Caco-2 (cell line): Measurements from ENCODE around the gene MSMB. TPM values are rescaled to one million over a fixed set of nuclear protein-coding genes. Genes with fewer than 3 reads are reported as not detected.
A peak's percentile ranks its signal among the peaks of the same experiment; 100 is the strongest.

Experiments used
- BruUV-seq: library from RNA; stranded (reverse); fragments of 400-500 nt; replicated peaks from 2 replicates; lab custom pipeline; 2021; lab: Mats Ljungman, UMichigan
- CTCF ChIA-PET: fragments of 300-600 bp; sonication (Branson Sonifier 250); formaldehyde crosslinking; loops from one replicate; lab custom pipeline; 2022; ENCODE audit warnings: antibody characterized with exemption; lab: Charles Lee
- POLR2A ChIA-PET: fragments of 300-600 bp; sonication (Branson Sonifier 250); formaldehyde crosslinking; loops from one replicate; lab custom pipeline; 2022; ENCODE audit warnings: antibody characterized with exemption; lab: Charles Lee
- DNase-seq, 2 experiments: peaks; one replicate each; pipeline versions ENCODE4 v3.0.0 to v3.0.0-alpha.2; 2020 to 2022
- H3K27me3 ChIP-seq: replicated peaks from 2 replicates; pipeline ENCODE4 v1.6.0; 2011; ENCODE audit warnings: low read length; ENCODE audit not compliant: control insufficient read depth, insufficient read depth
- H3K36me3 ChIP-seq: 2 replicates; pipeline ENCODE4 v1.5.1; 2011; ENCODE audit warnings: low read length; ENCODE audit not compliant: control insufficient read depth, insufficient read depth
- H3K4me1 ChIP-seq: fragments of 250-450 bp; sonication (Bioruptor Pico); 2 replicates; pipeline ENCODE4 v1.5.1; 2020; ENCODE audit warnings: mild to moderate bottlenecking
- H3K4me3 ChIP-seq: 2 replicates; pipeline ENCODE4 v1.5.1; 2011; ENCODE audit warnings: low read depth, mild to moderate bottlenecking, control low read depth, low read length
- H3K9me3 ChIP-seq: fragments of 250-450 bp; sonication (Bioruptor Pico); 2 replicates; pipeline ENCODE4 v1.5.1; 2020; ENCODE audit warnings: mild to moderate bottlenecking, moderate library complexity
- H3K27ac Mint-ChIP-seq: one replicate; pipeline ENCODE4 v1.8.0; 2022; ENCODE audit warnings: mixed read lengths; ENCODE audit not compliant: unreplicated experiment
- H3K27me3 Mint-ChIP-seq: one replicate; pipeline ENCODE4 v1.8.0; 2022; ENCODE audit warnings: mixed read lengths; ENCODE audit not compliant: insufficient read depth, unreplicated experiment
- H3K36me3 Mint-ChIP-seq: one replicate; pipeline ENCODE4 v1.8.0; 2022; ENCODE audit warnings: mild to moderate bottlenecking, mixed read lengths; ENCODE audit not compliant: insufficient read depth, unreplicated experiment
- H3K4me1 Mint-ChIP-seq: one replicate; pipeline ENCODE4 v1.8.0; 2022; ENCODE audit warnings: low read depth, mixed read lengths; ENCODE audit not compliant: unreplicated experiment
- H3K4me3 Mint-ChIP-seq: one replicate; pipeline ENCODE4 v1.8.0; 2022; ENCODE audit warnings: mild to moderate bottlenecking, moderate library complexity, mixed read lengths; ENCODE audit not compliant: unreplicated experiment
- H3K9me3 Mint-ChIP-seq: one replicate; pipeline ENCODE4 v1.8.0; 2022; ENCODE audit warnings: mixed read lengths; ENCODE audit not compliant: unreplicated experiment
- CTCF ChIP-seq, 2 experiments: fragments of 200-600 bp in 1 of 2; IDR thresholded peaks; 1 replicate in 1 of 2; 2 replicates in 1 of 2; pipeline versions ENCODE4 v1.5.1 to v1.8.0; 2011 to 2022; ENCODE audit warnings: antibody characterized with exemption in 1 of 2, control low read depth in 1 of 2, inconsistent platforms in 1 of 2, low read depth in 1 of 2, low read length in 1 of 2, mild to moderate bottlenecking in 1 of 2, moderate library complexity in 1 of 2; ENCODE audit not compliant: insufficient read depth in 1 of 2, severe bottlenecking in 1 of 2, unreplicated experiment in 1 of 2
- intact Hi-C: fragments of 100-400 bp; cut with micrococcal nuclease; formaldehyde crosslinking; loops from one replicate; pipeline ENCODE4 v1.10.0; 2022; ENCODE audit not compliant: unreplicated experiment
- total RNA-seq: library from RNA; stranded (reverse); gene quantifications from 2 replicates; pipeline ENCODE4 v1.2.3, GENCODE V29; 2022

The MSMB gene
- total RNA-seq, 1 experiment from 2014 or later: 0.84 TPM

- Histone ChIP-seq H3K4me1 (peaks cover 30% of the 10 kb centered on the region), H3K4me3 (no peak overlapping the region), H3K27me3 (no peaks in the 10 kb centered on the region), H3K9me3 (no peaks in the 10 kb centered on the region), H3K36me3 (0 out of 2 replicates have a peak, but pooled peaks cover 2% of the 10 kb centered on the region)
- Mint-ChIP-seq H3K27ac (no peak overlapping the region), H3K36me3 (peaks cover 6% of the 10 kb centered on the region), H3K4me3 (no peak overlapping the region), H3K27me3 (no peaks in the 10 kb centered on the region), H3K9me3 (no peaks in the 10 kb centered on the region), H3K4me1 (peaks cover 10% of the 10 kb centered on the region)
- ChIA-PET CTCF (interaction anchor here (0.7 to 1.0 kb wide), 2 partner anchors 33 kb away, joined by 3 read pairs; no protein-coding TSS in a partner anchor), POLR2A (no interaction called here)
- no TSS peak for BruUV-seq
- no peak for DNase-seq
- intact Hi-C loops: loop anchor here (5.0 to 10.0 kb wide), 2 partner anchors 125 to 188 kb away; no protein-coding TSS in a partner anchor
- no peak for TF ChIP-seq CTCF (IDR thresholded peaks at IDR 0.05; ENCODE audit: insufficient read depth in 1 of 2, low read depth in 1 of 2, low read length in 1 of 2, severe bottlenecking in 1 of 2, unreplicated experiment in 1 of 2)
These were observed 8.8 kb downstream of the MSMB start for GRCh38 chr10:46037107-46037825.

- CTCF ChIA-PET: interaction anchor here (1.0 kb wide), 3 partner anchors 16 to 70 kb away, joined by 3 to 8 read pairs (median 3); no protein-coding TSS in a partner anchor
- POLR2A ChIA-PET: no interaction called here
- H3K27me3 Mint-ChIP-seq: no peaks in the 10 kb centered on the region
- H3K27ac Mint-ChIP-seq: no peak overlapping the region
- Histone ChIP-seq H3K4me1 (peaks cover 41% of the 10 kb centered on the region), H3K27me3 (no peaks in the 10 kb centered on the region), H3K36me3 (0 out of 2 replicates have a peak, but pooled peaks cover 2% of the 10 kb centered on the region), H3K9me3 (no peaks in the 10 kb centered on the region), H3K4me3 (no peak overlapping the region)
- peak in 1 of 2 experiments; percentile 54 for DNase-seq
- intact Hi-C loops: loop anchor here (5.0 to 10.0 kb wide), 2 partner anchors 126 to 189 kb away; no protein-coding TSS in a partner anchor
- no peak overlapping the region for H3K4me3 Mint-ChIP-seq
- H3K9me3 Mint-ChIP-seq: no peaks in the 10 kb centered on the region
- peaks cover 20% of the 10 kb centered on the region for H3K4me1 Mint-ChIP-seq
- TF ChIP-seq CTCF (IDR thresholded peaks at IDR 0.05; ENCODE audit: insufficient read depth in 1 of 2, low read depth in 1 of 2, low read length in 1 of 2, severe bottlenecking in 1 of 2, unreplicated experiment in 1 of 2): peak; percentile 14 to 47
- H3K36me3 Mint-ChIP-seq: peaks cover 6% of the 10 kb centered on the region
- BruUV-seq: no TSS peak
These were observed 9.9 kb downstream of the MSMB start for GRCh38 chr10:46035923-46036849.

DNA sequence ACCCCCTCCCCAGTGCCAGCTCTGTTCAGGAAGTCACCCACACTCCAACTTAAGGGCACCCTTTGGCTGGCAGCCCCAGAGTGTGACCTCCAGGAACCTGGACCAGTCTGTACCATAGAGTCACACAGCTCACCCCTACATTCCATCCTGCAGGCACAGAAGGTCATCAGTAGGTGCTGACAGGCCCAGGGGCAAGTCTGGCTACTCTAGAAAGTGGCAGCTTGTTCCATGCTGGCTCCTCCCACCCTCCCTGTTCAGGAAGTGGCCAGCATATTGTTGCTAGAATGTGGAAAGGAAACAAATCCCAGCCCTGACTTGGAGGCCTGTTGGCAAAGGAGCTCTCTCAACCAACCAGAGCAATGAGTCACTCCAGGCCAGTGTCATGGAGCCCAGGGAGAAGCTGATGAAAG is 12.5 kb downstream of the MSMB start:
- POLR2A ChIA-PET: no interaction called here
- H3K9me3 ChIP-seq: no peaks in the 10 kb centered on the region
- BruUV-seq: no TSS peak
- intact Hi-C loops: loop anchor here (10.0 kb wide), 1 partner anchor 191 kb away; no protein-coding TSS in a partner anchor
- CTCF ChIA-PET: no interaction called here
- Mint-ChIP-seq H3K27ac (peak overlapping the region; percentile 78), H3K4me1 (peaks cover 25% of the 10 kb centered on the region), H3K36me3 (peaks cover 13% of the 10 kb centered on the region), H3K4me3 (no peak overlapping the region), H3K27me3 (no peaks in the 10 kb centered on the region), H3K9me3 (no peaks in the 10 kb centered on the region)
- no peak for TF ChIP-seq CTCF (IDR thresholded peaks at IDR 0.05; ENCODE audit: insufficient read depth in 1 of 2, low read depth in 1 of 2, low read length in 1 of 2, severe bottlenecking in 1 of 2, unreplicated experiment in 1 of 2)
- H3K27me3 ChIP-seq: no peaks in the 10 kb centered on the region
- no peak overlapping the region for H3K4me3 ChIP-seq
- 0 out of 2 replicates have a peak, but pooled peaks cover 2% of the 10 kb centered on the region for H3K36me3 ChIP-seq
- peaks cover 47% of the 10 kb centered on the region for H3K4me1 ChIP-seq
- peak in 1 of 2 experiments; percentile 51 for DNase-seq
